Activated CD4-positive, alpha-beta T cell treated with anti-CD3 and anti-CD28 coated beads, Interleukin-2, Interleukin-4, amounts not matched to agents 100 ng/mL and 50 ng/mL, durations not matched to agents 16 hours and 8 hours (primary cell): Measurements from ENCODE around the gene LDLRAD4.

Experiments
- DNase-seq: peaks from one replicate; pipeline ENCODE4 v3.0.0-alpha.2; 2020; ENCODE audit warnings: low spot score

The LDLRAD4 gene

DNA sequence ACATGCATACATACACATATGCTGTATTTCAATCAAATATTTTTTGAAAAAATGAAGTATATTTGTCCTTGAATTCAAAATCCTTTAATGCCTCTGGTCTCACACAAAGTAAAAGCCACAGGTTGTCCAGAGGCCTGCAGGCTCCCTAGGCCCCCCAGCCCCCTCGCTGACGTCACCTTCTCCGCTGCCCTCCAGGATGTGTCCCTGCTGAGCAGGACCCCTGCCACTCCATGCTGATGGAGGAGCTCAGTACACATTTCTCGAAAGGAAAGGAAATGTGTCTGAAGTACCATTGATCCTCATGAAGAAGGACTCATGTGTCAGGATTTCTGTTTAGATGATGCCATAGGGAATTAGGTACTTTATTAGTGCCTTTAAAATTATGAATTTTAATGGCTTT lies 212.1 kb downstream of the LDLRAD4 start:
- DNase-seq, result no peak

DNA sequence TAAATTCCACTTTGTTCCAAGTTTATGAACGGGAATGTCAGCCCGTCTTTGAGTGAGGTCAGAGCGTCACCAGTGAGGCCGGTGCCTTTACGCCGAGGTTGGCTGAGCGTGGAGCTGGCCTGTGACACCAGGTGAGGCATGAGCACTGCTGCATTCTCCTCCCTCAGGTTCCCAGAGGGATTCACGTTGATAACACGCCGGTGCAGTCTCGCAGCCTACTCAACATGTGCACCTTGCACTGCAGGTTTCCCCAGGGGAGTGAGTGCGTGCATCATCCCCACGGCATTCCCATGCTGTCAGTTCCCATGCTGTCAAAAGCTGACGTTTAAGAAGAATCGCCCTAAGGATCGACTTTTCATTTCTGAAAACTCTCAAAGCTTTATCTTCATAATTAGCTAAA lies 213.3 kb downstream of the LDLRAD4 start:
- DNase-seq, result no peak

DNA sequence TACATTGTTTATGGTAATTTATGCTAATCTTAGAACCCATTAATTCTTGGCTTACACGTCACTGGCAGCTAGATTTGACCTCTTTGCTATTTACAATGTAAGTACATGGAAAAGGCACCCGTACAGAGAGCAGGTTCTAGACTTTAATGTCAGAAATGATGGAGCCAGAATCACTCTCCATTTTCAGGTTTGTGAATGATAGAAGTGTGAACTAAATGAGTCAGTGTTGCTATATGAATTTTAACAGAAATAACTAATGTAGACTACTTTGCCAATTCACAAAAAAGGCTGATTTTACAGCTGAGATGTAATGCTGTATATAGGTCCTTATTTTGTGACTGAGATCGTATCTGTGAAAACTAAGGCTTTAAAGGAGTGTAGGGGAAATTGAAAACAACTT lies 214.6 kb downstream of the LDLRAD4 start:
- peak; percentile 58 for DNase-seq

DNA sequence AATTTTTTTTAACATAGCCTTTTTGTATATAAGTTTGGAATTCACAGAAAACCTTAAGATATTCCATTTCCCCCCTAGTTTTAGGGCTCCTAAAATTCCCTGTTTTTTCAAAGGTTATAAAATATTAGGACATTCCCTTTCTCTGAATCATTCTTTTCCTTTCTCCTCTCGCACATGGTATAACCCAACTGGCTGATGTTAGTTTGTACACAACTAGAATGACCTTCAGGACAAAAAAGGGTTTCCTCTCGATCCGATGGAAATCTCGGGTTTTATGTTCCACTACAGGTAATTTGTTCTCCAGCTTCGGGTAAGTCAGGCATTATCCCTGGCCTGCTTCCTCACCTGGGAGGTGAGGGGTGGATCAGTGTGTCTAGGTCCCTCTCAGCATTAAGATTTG lies 215.1 kb downstream of the LDLRAD4 start:
- DNase-seq, result no peak

DNA sequence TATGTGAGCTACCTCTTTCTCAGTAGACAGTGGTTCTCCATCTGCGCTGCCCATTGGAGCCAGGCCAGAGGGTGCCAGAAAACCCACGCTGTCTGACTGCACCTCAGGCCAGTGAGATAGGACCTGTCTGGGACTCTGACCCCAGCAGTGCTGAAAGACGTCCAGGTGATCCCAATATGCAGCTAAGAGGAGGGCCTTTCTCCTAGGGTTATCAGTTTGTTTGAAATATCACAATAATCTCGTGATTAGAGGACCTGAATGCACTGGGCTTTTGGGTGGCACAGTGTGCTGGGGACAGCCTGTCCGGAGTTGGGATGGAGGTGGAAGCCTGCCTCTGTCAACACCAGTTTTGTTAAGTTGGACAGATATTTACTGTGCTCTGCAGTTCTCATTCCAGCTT lies 216.3 kb downstream of the LDLRAD4 start:
- DNase-seq, result no peak

DNA sequence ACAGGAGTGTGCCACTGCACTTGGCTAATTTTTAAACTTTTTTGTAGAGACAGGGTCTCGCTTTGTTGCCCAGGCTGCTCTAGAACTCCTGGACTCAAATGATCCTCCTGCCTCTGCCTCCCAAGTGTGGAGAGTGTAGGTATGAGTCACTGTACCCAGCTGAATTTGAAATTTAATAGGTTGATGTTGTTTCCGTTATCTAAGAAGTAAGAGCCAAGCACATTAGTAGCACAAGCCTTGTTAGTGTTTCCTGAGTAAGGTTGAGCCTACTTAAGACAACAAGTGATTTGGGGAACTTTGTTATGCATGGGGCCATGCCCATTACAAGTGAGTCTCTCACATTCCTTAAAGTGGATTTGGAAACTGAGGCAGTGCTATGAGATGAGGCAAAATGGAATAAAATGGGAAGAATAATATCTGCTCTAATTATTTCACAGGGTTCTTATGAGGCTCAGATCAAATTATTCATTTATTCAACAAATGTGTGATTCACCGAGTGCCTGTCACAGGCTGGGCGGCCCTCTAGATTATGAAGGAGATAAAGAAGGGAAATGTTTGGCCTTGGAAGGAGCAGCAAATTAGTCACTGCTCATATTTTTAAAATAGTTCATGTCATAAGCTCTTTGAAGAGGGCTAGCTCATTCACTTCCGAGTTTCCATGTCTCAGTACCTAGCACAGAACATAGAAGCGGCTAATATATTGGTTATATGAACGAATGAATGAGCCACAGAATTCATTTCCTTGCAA lies 217.2 kb downstream of the LDLRAD4 start:
- peak; percentile 20 for DNase-seq

DNA sequence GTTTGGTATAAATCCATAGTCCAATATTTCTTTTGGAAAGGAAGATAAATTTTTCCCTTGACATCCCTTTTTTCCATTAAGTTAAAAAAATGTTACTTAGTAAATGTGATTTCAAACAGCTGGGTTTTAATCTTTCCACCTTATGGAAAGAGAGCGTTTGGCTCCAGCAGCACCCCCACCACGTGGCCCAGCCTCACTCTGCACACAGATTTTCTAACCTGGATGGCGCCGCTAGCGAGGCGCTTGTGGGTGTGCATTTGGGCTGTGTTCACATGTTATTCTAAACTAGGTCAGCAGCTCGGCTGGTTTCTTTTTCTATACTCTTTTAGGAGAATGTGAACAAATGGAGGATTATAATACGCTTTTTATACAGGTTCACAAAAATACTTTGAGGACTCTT lies 218.0 kb downstream of the LDLRAD4 start:
- no peak for DNase-seq

DNA sequence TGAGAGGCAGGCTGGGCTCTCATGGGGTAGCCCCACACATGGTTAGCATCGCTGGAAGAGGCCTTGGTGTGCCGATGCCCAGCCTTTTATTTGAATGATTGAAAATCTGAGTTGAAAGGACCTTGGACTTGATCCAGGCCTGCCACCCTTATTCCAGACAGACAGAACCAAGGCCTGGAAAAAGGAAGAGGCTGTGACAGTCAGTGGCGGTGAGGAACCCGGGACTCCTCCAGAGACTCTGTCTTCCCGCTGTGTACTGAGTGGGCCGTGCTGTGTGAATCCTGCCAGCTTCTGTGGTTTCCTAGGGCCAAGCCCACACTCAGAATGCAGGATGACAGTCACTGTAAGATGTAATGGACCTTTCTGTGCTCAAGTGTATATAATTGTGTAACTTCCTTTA lies 218.5 kb downstream of the LDLRAD4 start:
- peak; percentile 34 for DNase-seq

DNA sequence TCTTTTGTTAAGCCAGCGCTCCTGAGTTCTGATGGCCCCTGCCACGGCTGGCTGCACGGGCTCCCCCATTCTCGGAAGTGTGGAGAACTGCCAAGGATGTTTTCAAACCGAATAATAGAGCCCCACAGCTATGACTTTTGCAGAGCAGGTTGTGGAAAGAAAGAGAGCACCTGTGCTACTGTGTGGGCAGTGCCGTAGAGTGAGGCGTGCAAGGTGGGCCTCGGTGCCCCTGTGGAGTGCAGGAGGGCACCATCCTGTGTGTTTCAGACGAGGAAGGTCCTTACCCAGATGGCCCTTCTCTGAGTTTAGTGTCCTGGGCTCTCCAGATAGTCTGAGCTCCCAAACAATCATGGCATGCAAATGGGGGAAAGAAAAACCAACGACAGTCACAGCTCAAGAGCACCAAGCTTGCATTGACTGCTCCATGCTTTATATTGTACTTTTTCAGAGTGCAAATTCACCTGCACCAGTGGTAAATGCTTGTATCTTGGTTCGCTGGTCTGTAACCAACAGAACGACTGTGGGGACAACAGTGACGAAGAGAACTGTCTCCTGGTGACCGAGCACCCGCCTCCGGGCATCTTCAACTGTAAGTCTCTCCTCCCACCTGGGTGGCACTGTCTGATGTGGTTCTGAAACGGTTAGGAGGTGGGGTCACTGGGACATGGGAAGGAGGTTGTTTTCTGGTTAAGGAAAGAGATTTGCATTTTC lies 219.4 kb downstream of the LDLRAD4 start:
- peak; percentile 70 for DNase-seq

DNA sequence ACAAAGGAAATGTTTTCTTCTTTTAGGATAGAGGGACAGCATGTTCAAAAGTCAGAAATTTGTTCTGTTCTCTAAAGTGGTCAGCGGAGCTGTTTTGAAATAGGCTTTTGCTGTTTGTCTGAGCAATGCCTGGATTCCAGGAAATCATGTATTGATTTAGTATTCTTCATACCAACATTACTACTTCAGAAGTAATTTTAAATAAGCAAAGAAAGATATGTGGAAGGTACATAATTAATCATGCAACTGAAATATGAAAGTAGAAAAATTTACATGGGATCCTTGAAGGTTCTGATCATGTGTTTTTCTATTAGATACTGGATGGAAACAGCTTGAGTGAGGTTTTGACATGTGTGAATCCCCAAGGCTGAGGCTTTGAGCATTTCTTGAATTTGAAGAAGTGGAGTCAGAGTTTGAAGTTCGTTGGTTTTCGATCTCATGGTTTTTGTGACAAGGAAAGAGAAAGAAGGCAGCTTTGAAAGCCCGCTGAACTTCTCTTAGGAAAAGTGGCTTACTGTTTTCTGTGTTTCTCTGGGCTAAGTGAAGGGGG lies 220.0 kb downstream of the LDLRAD4 start:
- DNase-seq, result peak; percentile 22

DNA sequence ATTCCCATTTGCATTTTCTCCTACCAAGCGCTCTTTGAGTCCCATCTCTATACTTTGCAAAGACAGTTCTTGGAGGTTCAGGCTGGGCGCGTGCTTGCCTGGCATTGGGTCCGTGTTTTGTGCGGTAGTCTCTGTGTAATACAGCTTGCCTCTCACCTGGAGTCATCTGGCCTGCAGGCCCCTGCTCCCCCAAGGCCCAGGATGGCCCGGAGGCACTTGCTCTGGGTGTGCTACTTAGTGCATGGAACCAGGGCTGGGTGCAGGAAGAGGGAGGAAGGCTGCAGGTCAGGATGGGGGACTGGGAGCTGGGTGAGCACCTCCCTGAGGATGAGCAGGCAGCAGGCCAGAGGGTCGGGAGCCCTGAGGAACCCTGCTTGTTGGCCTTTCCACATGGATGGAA lies 220.9 kb downstream of the LDLRAD4 start:
- no peak for DNase-seq

DNA sequence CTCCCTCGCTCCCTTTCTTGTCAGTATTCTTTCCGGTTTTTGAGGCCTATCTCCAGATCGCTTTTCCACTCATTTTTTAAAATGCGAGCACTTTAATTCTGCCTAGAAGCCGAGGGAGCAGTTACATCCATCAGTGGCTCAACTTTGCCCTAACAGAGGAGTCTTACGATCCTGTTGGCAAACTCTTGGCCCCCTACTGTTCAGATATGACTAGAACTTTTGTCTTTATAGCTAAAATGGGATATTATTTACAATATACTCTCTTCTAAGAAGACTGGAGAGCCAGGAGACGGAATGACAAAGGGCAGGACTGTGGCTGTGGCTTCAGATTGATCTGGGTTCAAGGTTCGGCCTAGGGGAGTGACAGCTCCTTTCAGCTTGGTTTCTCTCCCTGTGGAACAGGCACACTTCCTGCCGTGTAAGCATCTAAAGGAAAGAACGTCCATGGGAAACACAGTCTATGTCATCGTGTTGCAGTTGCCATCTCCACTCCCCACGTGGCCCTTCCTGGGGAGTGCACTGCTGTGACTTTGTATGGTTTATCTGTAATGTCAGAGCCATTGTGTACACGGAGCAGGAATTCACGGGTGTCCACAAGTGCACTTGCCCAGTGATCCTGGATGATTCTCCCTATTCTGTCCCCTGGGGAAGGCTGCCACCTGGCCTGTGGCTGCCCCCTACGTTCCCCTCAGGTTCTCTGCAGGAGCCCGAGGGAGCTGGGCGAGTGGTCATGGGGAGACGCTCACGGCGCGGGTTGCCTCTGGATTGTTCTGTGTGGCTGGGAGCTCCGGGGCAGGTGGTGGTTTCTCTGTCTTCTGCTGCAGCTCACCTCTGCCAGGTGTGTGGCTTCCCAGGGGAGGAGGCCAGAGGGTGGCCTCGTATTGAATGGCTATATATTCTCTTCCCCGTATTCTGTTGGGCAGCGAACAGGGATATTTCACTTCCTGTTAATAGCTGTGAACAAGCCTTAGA lies 222.0 kb downstream of the LDLRAD4 start:
- no peak for DNase-seq

DNA sequence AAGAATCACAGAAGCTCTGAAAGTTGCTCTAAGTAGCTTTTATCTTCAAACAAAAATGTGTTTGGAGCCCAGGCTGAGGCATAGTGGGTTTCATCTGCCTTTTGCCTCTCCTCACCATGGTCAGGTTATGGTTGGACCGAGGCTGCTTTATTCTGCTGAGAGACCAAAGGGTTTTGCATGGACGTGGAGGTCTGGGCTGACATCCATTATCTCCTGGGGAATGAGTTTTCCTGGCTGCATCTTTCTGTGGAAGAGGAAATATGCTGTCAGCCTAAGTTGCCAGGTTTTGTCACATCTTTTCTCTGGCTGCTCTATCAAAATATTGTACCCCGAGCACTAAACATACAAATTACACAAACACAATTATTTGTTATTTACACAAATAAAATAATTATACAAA lies 223.2 kb downstream of the LDLRAD4 start:
- DNase-seq, result no peak

DNA sequence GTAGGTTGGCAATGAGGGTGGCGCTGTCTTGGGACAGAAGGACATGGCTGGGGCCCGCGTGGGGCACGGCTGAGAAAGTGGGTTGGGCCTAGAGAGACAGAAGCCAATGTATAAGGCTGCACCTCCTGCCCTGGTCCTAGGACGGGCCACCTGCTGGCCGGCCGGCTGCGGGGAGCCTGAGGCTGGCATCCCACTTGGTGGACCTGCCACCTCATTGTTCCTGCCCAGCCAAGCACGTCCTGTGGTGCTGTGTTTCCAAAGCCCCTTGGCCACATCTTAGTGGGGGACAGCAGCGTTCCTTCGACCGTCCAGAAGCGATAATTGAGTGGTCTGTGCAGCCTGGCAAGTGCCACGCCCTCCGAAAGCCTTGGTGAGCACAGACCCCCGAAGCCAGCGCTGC lies 223.9 kb downstream of the LDLRAD4 start:
- DNase-seq, result no peak

DNA sequence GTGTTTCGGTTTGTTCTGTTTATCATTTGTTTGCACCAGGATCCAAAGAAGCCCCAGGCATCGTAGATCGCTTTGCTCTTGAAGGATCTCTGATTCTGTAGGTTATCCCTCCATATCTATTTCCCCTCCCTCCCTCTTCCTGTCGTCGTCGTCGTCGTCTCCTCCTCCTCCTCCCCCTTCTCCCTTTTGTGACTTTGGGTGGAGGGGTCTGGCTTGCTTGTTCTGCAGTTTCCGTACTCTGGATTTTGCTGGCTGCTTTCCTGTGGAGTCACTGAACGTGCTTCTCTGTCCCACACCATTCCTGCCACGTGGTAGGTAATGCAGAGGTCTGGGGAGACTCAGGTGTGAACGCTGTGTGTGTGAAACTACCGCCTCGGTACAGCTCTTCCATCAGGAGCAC lies 225.0 kb downstream of the LDLRAD4 start:
- no peak for DNase-seq

DNA sequence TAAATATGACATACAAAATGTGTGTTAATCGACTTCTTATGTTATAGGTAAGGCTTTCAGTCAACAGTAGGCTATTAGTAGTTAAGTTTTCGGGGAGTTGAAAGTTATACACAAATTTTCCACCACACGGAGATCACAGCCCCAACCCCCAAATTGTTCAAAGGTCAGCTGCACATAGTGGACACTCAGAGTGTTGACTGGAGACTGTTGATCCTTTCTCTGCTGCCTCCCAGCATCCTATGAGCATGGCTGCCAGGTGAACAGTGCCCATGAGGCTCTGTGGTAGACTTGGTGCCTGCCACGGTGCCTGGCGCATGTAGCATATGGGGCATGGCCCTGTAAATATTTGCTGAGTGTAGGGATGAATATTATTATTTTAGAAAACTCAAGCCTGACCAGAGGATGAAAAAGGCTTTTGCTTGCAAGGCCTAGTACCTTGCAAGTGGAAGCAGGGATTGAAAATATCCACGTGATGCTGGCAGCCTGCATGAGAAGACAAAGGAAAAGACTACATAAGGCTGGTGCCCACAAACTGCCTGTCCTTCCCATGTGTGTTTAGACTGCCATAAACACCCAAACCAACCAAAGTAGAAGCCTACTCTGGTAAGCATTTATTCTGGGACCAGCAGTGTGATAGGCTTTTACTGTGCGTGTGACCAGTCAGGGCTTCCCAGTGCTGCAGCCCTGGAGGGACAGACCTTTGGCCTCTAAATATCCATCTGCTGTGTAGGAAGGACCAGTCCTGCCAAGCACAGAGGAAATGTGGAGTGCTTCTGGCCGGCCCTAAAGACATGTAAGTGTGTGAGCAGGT lies 226.1 kb downstream of the LDLRAD4 start:
- DNase-seq, result no peak

DNA sequence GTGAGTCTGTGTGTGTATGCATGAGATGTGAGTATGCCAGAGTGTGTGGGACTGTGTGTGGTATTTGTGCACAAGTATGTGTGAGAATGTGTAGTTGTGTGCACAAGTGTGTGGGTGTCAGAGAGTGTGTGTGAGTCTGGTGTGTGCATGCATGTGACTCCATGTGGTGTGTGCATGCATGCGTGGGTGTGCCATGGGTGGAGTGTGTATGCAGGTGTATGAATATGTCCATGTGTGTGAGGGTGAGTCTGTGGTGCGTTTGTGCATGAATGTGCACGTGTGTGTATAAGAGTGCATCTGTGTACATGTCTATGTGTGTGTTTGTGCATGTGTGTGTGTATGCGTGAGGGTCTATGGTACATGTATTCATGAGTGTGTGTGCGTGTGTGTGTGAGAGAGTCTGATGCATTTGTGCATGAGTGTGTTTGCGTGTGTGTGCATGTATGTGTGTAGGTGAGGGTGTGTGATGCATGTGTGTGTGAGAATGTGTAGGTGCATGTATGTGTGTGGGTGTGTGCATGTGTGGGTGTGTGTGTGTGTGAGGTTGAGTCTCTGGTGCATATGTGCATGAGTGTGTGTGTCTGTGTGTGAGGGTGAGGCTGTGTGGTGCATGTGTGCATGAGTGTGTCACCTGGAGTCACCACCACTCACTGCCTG lies 226.8 kb downstream of the LDLRAD4 start:
- no peak for DNase-seq

DNA sequence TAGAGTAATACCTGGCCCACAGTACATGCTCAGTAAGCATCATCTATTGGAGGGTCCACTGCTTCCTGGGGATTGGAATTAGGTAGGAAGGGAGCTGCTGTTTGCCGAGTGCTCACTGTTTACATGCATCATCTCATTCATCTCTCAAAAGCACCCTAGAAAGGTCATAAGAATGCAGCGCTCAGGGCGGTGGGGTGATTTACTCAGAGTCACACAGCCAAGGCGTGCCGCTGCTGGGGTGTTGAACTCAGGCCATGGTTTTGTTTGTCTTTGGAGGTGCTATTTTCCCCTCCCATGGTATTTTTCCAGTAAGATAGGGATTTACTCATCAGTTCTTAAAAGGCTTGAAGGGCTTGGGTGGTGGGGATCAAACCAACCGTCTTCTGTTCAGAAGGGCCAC lies 227.5 kb downstream of the LDLRAD4 start:
- no peak for DNase-seq

DNA sequence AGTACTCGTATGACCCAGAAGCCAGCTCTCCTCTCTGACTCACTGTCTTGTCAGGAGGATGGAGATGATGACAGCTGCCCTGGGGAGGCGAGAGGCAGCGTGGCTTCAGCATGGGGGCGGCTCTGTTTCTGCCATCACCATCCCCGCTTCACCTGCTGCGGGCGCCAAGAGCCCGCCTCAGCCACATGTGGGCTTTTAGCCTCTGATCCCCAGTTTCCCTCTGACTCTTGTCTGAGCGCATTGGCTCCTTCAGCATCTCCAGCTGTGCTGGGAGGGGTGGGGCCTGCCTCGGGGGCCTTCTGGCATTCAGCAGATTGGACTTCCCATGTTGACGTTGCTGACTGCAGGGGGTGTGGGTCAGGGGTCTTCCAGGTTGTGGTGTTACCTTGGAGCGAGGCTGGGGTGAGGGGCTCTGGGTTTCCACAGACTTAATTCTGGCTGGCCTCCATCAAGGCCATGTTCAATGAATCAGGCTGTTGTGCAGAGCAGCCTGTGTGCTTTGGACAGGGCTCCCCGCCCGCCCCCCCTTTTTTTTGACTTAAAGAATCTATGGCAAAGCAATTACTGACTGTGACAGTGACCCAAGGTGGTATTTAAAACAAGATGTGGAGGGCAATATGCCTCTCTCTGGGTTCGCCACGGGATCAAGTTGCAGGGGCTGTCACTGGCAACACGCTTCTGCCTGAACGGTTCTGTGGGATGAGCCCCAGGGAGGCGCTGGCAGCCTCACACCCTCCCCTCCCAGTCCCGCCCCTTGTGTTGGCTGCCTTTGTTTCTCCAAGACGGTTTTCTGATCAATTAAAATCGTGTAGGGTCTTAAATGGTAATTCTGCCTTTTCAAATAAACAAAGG lies 228.3 kb downstream of the LDLRAD4 start:
- peak; percentile 44 for DNase-seq
